ENCODE measurements around the gene CLIP2. TPM values are rescaled to one million over a fixed set of nuclear protein-coding genes. Genes with fewer than 3 reads are reported as not detected.

Gene CLIP2
- total RNA-seq, 1 experiment from 2014 or later: 21.6 TPM

DNA sequence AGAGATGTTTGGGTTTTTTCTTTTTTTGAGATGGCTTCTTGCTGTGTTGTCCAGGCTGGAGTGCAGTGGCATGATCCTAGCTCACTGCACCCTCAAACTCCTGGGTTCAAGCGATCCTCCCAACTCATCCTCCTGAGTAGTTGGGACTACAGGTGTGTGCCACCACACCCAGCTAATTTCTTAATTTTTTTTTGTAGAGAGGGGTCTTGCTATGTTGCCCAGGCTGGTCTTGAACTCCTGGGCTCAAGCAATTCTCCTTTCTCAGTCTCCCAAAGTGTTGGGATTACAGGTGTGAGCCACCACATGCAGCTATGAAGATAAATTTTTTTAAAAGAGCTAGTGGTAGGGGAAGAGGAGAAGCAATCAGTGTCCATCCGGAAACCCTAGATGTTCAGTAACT is 56.8 kb downstream of the CLIP2 start:
- no peak overlapping the region for H2BK120ac ChIP-seq (ENCODE audit: low read depth, low read length, poor library complexity, severe bottlenecking)
- H3K4me1 ChIP-seq (ENCODE audit: insufficient read depth, low read length): no peaks in the 10 kb centered on the region
- no peaks in the 10 kb centered on the region for H3K79me2 ChIP-seq (ENCODE audit: insufficient read depth, low read length)
- no peak overlapping the region for H3K23ac ChIP-seq (ENCODE audit: insufficient read length, low read depth, low read length)
- H2BK5ac ChIP-seq (ENCODE audit: insufficient read length, low read length): no peak overlapping the region
- no peaks in the 10 kb centered on the region for H3K4me1 Mint-ChIP-seq
- H3K4ac ChIP-seq (ENCODE audit: low read depth, low read length): no peak overlapping the region
- no peaks in the 10 kb centered on the region for H3K9me3 ChIP-seq (ENCODE audit: control insufficient read depth, low read depth, low read length)
- H2AK5ac ChIP-seq (ENCODE audit: insufficient read length, low read length): no peak overlapping the region
- no peak overlapping the region for H2AFZ ChIP-seq (ENCODE audit: low read length)
- H3K27ac Mint-ChIP-seq: no peak overlapping the region
- no peak overlapping the region for H3K56ac ChIP-seq (ENCODE audit: insufficient read length, low read depth, low read length)
- no peak overlapping the region for H3K14ac ChIP-seq (ENCODE audit: insufficient read depth, low read length)
- H2BK15ac ChIP-seq (ENCODE audit: low read depth, low read length): no peak overlapping the region
- H4K20me1 ChIP-seq (ENCODE audit: control insufficient read depth, insufficient read depth, insufficient read length): no peaks in the 10 kb centered on the region
- H4K8ac ChIP-seq (replicated peaks; ENCODE audit: insufficient read length, low read depth, low read length): no peak overlapping the region
- no peak overlapping the region for H3K9ac ChIP-seq (ENCODE audit: extremely low read depth, insufficient read length, low read length)
- H2BK12ac ChIP-seq (ENCODE audit: insufficient read length, low read depth, low read length): no peak overlapping the region
- WGBS (ENCODE audit: extremely low coverage, insufficient read length, low lambda C conversion rate): no CpG with 5 or more reads among the region's 2 CpGs
- TF ChIP-seq, protein P1, sequence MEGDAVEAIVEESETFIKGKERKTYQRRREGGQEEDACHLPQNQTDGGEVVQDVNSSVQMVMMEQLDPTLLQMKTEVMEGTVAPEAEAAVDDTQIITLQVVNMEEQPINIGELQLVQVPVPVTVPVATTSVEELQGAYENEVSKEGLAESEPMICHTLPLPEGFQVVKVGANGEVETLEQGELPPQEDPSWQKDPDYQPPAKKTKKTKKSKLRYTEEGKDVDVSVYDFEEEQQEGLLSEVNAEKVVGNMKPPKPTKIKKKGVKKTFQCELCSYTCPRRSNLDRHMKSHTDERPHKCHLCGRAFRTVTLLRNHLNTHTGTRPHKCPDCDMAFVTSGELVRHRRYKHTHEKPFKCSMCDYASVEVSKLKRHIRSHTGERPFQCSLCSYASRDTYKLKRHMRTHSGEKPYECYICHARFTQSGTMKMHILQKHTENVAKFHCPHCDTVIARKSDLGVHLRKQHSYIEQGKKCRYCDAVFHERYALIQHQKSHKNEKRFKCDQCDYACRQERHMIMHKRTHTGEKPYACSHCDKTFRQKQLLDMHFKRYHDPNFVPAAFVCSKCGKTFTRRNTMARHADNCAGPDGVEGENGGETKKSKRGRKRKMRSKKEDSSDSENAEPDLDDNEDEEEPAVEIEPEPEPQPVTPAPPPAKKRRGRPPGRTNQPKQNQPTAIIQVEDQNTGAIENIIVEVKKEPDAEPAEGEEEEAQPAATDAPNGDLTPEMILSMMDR (conservative IDR thresholded peaks at IDR 0.05): no peak
- DNase-seq: no peak
- H3K27me3 ChIP-seq (ENCODE audit: insufficient read depth, low read length): no peaks in the 10 kb centered on the region
- H3K4me2 ChIP-seq (ENCODE audit: insufficient read depth, insufficient read length, low read length): no peak overlapping the region
- no peak overlapping the region for H3K4me3 Mint-ChIP-seq
- no peaks in the 10 kb centered on the region for H3K79me1 ChIP-seq (ENCODE audit: insufficient read depth, low read depth, low read length, poor library complexity, severe bottlenecking)
- H3K23me2 ChIP-seq (ENCODE audit: insufficient read length, low read depth, low read length, poor library complexity, severe bottlenecking): no peaks in the 10 kb centered on the region
- no peaks in the 10 kb centered on the region for H3K27me3 Mint-ChIP-seq (ENCODE audit: low read depth)
- H3T11ph ChIP-seq (ENCODE audit: low read length): no peak overlapping the region
- no peak overlapping the region for H2BK20ac ChIP-seq (ENCODE audit: low read depth, low read length, poor library complexity, severe bottlenecking)
- H3K9me3 Mint-ChIP-seq: no peaks in the 10 kb centered on the region
- no peak overlapping the region for H3K18ac ChIP-seq (ENCODE audit: insufficient read length, low read depth, low read length)
- no peak overlapping the region for H4K91ac ChIP-seq (ENCODE audit: insufficient read length, low read depth, low read length)
- H3K27ac ChIP-seq (ENCODE audit: insufficient read length, low read depth, low read length): no peak overlapping the region
- peaks cover 8 to 17% (median 16%) of the 10 kb centered on the region in 3 experiments for H3K36me3 Mint-ChIP-seq (ENCODE audit: insufficient read depth in 1 of 3, low read depth in 3 of 3)
- H4K5ac ChIP-seq (ENCODE audit: insufficient read length, low read depth, low read length): no peak overlapping the region

Data from H9 (cell line).